ENCODE data around the gene AKIP1.

DNA sequence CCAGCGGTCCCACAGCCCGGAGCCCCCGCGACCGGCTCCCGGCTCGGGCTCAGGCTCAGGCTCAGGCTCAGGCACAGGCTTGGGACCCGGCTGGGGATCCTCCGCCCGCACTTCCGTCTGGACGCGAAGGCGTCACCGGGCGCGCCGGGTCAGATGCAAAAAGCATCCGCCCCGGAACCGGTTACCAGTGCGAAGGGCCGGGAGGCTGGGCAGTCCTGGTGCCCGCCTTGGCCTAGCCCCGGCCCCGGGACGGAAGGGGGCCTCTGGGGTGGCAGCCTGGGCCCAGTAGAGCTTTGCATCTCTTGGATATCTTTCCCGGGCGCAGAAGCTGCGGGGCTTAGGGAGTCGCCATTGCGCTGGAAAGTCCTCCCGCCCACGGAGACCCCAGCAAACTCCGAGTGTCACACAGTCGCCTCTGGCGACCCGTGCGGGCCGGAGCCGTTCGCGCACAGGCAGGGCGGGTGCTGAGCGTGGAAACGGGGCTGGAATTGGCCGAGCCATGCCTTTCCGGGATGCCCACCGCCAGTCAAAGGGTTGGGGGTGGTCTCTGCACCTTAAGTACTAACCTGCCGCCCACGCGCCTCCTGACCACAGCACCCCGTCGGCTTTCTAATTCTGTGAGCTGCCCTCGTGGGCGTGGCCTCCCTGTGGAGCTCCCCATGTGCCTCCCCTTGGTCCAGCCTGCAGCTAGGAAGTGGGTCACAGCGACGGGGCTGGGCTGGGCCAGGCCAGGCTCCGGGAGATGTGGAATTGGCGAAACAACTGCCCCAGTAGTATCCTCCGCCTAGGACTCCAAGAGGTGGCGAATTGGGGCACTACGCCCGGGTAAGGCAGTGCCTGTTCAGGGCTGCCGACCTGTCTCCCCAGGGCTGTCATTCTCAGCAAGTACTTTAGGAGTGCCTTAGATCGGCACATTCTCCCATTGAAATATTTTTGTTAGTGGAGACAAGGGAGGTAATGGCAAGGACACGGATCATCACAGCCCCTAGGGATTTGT, 53.6 kb downstream of the AKIP1 start, which contains the start of gene TMEM9B:
- TF ChIP-seq, protein P1, sequence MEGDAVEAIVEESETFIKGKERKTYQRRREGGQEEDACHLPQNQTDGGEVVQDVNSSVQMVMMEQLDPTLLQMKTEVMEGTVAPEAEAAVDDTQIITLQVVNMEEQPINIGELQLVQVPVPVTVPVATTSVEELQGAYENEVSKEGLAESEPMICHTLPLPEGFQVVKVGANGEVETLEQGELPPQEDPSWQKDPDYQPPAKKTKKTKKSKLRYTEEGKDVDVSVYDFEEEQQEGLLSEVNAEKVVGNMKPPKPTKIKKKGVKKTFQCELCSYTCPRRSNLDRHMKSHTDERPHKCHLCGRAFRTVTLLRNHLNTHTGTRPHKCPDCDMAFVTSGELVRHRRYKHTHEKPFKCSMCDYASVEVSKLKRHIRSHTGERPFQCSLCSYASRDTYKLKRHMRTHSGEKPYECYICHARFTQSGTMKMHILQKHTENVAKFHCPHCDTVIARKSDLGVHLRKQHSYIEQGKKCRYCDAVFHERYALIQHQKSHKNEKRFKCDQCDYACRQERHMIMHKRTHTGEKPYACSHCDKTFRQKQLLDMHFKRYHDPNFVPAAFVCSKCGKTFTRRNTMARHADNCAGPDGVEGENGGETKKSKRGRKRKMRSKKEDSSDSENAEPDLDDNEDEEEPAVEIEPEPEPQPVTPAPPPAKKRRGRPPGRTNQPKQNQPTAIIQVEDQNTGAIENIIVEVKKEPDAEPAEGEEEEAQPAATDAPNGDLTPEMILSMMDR (IDR thresholded peaks at IDR 0.05): peak in 1 of 5 experiments; percentile 2
- TF ChIP-seq POLR2AphosphoS5 (IDR thresholded peaks at IDR 0.05): peak; percentile 92 to 97 (median 93)

Measured in transverse colon (tissue), 4 donors.